ENCODE measurements around the gene AKT1S1.

DNA sequence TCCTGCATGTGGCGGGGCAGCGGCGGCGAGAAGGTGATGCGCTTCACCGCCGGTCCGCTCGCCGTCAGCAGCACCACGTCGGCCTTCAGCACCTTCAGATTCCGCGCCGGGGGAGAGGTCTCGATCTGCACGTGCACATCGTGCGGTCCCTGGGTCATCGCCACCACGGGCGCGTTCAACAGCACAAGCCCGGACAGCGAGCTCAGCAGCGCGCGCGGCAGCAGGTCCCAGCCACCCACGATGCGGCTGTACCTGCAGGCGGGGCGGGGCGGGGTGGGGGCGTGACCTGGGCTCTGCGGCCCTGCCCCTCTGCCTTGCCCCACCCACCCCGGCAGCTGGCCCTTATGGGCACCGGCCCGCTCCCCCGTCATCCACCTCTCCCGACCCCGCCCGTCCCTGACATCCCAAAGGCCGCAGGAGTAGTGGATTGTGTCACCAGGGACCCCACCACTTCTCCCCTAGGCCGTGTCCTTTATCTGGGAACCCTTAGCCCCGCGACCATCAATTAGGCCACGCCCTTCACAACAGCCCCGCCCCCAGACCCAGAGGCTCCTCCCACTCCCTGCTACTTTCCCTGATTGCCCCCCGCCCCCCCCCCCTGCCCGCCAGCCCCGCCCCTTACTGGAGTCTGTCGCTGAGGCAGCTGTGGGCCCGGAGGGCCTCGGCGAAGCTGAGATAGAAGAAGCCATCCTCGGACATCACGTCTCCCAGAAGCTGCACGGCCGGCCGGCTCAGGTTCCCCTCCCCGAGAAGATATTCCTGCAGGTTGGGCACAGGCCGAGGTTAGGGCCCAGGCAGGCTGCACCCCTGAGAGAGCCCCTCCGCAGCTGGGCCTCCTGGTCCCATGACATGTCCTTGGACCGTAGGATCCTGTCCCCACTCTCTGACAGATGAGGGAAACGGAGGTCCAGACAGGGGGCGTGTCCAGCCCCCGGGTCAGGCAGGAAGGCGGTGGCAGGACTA lies 13.5 kb upstream of the AKT1S1 start:
- no peak for TF ChIP-seq POLR2A (IDR thresholded peaks at IDR 0.05)
- TF ChIP-seq, protein P1, sequence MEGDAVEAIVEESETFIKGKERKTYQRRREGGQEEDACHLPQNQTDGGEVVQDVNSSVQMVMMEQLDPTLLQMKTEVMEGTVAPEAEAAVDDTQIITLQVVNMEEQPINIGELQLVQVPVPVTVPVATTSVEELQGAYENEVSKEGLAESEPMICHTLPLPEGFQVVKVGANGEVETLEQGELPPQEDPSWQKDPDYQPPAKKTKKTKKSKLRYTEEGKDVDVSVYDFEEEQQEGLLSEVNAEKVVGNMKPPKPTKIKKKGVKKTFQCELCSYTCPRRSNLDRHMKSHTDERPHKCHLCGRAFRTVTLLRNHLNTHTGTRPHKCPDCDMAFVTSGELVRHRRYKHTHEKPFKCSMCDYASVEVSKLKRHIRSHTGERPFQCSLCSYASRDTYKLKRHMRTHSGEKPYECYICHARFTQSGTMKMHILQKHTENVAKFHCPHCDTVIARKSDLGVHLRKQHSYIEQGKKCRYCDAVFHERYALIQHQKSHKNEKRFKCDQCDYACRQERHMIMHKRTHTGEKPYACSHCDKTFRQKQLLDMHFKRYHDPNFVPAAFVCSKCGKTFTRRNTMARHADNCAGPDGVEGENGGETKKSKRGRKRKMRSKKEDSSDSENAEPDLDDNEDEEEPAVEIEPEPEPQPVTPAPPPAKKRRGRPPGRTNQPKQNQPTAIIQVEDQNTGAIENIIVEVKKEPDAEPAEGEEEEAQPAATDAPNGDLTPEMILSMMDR (IDR thresholded peaks at IDR 0.05), result no peak
